ENCODE data around the gene SERPINA5. TPM values are rescaled to one million over a fixed set of nuclear protein-coding genes. Genes with fewer than 3 reads are reported as not detected.
A peak's percentile ranks its signal among the peaks of the same experiment; 100 is the strongest.
"Not testable (repeated sequence)": the region's sequence is repeated elsewhere in the genome, so short reads cannot be mapped to it uniquely, and the experiment has no call there.

SERPINA5 gene
- total RNA-seq, 6 experiments from 2014 or later, result 24.7 to 317 (median 167) TPM

DNA sequence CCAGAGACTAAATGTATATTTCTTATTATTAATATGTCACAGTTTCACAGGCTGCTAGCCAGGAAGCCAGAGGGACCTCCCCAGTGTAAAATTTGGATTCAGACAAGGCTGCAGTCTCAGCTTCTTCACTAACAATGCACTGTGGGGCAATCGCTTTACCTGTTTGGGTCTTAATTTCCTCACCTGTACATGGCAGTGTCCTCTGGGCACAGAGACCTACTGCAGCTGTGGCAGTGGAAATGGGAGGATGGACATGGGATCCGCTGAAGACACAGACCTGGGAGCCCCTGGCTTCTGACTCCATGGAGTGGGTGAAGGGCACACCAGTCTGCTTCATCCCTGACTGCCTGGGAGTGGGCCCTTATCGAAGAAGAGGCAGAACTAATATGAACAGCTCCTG lies 6.9 kb upstream of the SERPINA5 start:
- no peak for DNase-seq
- TF ChIP-seq CTCF (IDR thresholded peaks at IDR 0.05) (no peak), POLR2A (IDR thresholded peaks at IDR 0.05) (no peak)
- no peak overlapping the region for H3K4me3 ChIP-seq
- intact Hi-C loops (cut with DNase I), result no loop called here
- H3K27me3 ChIP-seq, result no peaks in the 10 kb centered on the region
- peaks cover 0 to 66% (median 27%) of the 10 kb centered on the region in 4 donors for H3K4me1 ChIP-seq
- ATAC-seq, result no peak
- no peaks in the 10 kb centered on the region for H3K36me3 ChIP-seq
- no peaks in the 10 kb centered on the region for H3K9me3 ChIP-seq
- H3K27ac ChIP-seq, result peak overlapping the region in 1 of 3 donors; percentile 8
- 88% methylated on average over 1 of the region's 3 CpGs for WGBS (ENCODE audit: insufficient coverage, low coverage, low lambda C conversion rate, missing lambda C conversion rate)

- H3K4me3 ChIP-seq, result no peak overlapping the region
- no peaks in the 10 kb centered on the region for H3K36me3 ChIP-seq
- TF ChIP-seq CTCF (IDR thresholded peaks at IDR 0.05) (no peak), POLR2A (IDR thresholded peaks at IDR 0.05) (no peak)
- ATAC-seq (peak in 1 of 4 donors; percentile 41), DNase-seq (no peak)
- WGBS (ENCODE audit: insufficient coverage, low coverage, low lambda C conversion rate, missing lambda C conversion rate), result no CpG with 5 or more reads among the region's 5 CpGs
- peak overlapping the region in 1 of 3 donors; percentile 43 for H3K27ac ChIP-seq
- intact Hi-C loops (cut with DNase I), result no loop called here
- peaks cover 0 to 57% (median 22%) of the 10 kb centered on the region in 4 donors for H3K4me1 ChIP-seq
- H3K27me3 ChIP-seq, result no peaks in the 10 kb centered on the region
- H3K9me3 ChIP-seq, result no peaks in the 10 kb centered on the region
Measured at GRCh38 chr14:94575730-94576585, 5.3 kb upstream of the SERPINA5 start.

DNA sequence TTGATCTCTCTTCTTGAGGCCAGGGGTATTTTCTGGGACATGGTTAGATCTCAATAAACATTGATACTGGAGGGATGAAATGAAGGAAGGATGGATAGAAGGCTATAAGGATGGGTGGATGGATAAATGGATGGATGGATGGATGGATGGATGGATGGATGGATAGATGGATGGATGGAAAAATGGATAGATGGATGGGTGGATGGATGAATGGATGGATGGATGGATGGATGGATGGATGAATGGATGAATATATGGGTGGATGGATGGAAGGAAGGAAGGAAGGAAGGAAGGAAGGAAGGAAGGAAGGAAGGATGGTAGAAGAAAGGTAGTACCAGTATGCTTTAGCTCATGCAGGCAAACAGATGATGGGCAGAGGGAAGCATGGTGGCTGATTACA lies 3.8 kb upstream of the SERPINA5 start:
- H3K4me1 ChIP-seq, result peaks cover 0 to 45% (median 16%) of the 10 kb centered on the region in 4 donors

DNA sequence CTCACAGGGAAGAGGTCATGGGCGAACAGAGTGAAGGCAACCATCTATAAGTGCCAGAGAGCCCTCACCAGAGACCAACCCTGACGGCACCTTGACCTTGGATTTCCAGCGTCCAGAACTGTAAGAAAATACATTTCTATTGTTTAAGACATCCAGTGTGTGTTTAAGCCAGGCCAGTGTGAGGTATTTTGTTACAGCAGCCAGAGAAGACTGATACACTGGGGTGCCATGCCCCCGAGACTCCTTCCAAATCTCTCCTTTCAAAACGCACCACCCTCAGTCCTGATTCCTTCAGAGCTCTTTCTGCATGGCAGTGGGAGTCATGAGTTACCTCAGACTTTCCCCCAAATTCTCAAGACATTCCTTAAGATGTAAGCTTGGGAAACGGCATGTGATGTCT lies 2.5 kb upstream of the SERPINA5 start:
- no peaks in the 10 kb centered on the region for H3K36me3 ChIP-seq
- DNase-seq (no peak), ATAC-seq (no peak)
- no peak overlapping the region for H3K4me3 ChIP-seq
- WGBS (ENCODE audit: insufficient coverage, low coverage, low lambda C conversion rate, missing lambda C conversion rate), result 87% methylated on average over 3 of the region's 6 CpGs
- H3K9me3 ChIP-seq, result no peaks in the 10 kb centered on the region
- TF ChIP-seq CTCF (IDR thresholded peaks at IDR 0.05) (no peak), POLR2A (IDR thresholded peaks at IDR 0.05) (no peak)
- no peaks in the 10 kb centered on the region for H3K27me3 ChIP-seq
- H3K4me1 ChIP-seq, result peaks cover 0 to 46% (median 11%) of the 10 kb centered on the region in 4 donors
- H3K27ac ChIP-seq, result no peak overlapping the region
- intact Hi-C loops (cut with DNase I), result no loop called here

More for the DNA sequence above, 3.8 kb upstream of the SERPINA5 start:
- H3K36me3 ChIP-seq; DNase-seq; H3K9me3 ChIP-seq; H3K27ac ChIP-seq; ATAC-seq; H3K27me3 ChIP-seq; intact Hi-C loops (cut with DNase I); H3K4me3 ChIP-seq: not testable (repeated sequence)

DNA sequence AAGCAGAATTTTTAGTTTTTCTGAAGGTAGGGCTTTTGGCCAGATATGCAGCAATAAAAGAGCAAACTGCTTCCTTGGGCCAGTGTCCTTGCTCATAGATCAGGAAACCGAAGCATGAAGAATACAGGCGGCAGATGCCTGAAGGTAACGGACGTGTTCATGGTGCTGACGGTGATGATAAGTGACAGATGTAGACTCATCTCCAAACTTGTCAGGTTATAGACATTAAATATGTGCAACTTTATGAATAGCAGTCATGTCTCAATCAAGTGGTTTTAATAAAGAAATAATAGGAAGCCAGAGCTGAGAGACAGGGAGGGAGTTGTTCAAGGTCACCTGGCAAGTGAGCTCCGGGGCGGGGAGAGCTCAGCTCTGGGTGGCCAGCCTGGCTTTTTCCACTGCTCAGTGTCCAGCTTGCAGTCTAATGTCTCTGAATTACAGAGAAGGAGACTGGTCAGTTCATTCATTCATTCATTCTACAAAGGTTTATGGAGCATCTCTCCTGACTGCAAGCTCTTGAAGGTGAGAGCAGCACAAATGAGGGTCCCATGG lies 1.0 kb downstream of the SERPINA5 start:
- H3K27me3 ChIP-seq, result no peaks in the 10 kb centered on the region
- H3K27ac ChIP-seq, result peak overlapping the region in 2 of 3 donors; percentile 33 to 58
- H3K36me3 ChIP-seq, result peaks cover 0 to 2% (median under 1%) of the 10 kb centered on the region in 4 donors
- H3K4me1 ChIP-seq, result peaks cover 0 to 54% (median 11%) of the 10 kb centered on the region in 4 donors
- 27% methylated on average over 7 of the region's 7 CpGs for WGBS (ENCODE audit: insufficient coverage, low coverage, low lambda C conversion rate, missing lambda C conversion rate)
- intact Hi-C loops (cut with DNase I), result no loop called here
- no peak for DNase-seq
- no peaks in the 10 kb centered on the region for H3K9me3 ChIP-seq
- TF ChIP-seq POLR2A (IDR thresholded peaks at IDR 0.05) (no peak), CTCF (IDR thresholded peaks at IDR 0.05) (no peak)
- peak; percentile 32 to 60 (median 48) for ATAC-seq
- peak overlapping the region; percentile 14 to 71 (median 60) for H3K4me3 ChIP-seq

Measured in right lobe of liver (tissue), 6 donors.